Endothelial cell of umbilical vein (primary cell): ENCODE measurements around the gene SIPA1. TPM values are rescaled to one million over a fixed set of nuclear protein-coding genes. Genes with fewer than 3 reads are reported as not detected.

Experiments
- BruUV-seq: library from RNA; stranded (reverse); fragments of 400-500 nt; replicated peaks from 2 replicates; lab custom pipeline; 2021; lab: Mats Ljungman, UMichigan
- CTCF ChIA-PET: fragments of 300-600, 350-600 bp; sonication (Branson Sonifier 250); formaldehyde crosslinking; loops from one replicate; lab custom pipeline; 2021; ENCODE audit warnings: antibody characterized with exemption, inconsistent platforms; lab: Charles Lee
- POLR2A ChIA-PET: fragments of 300-600, 350-600 bp; sonication (Branson Sonifier 250); formaldehyde crosslinking; loops from one replicate; lab custom pipeline; 2021; ENCODE audit warnings: antibody characterized with exemption, inconsistent platforms; lab: Charles Lee
- DNase-seq: peaks from one replicate; pipeline ENCODE4 v3.0.0-alpha.2; 2011; ENCODE audit warnings: low read depth, low spot score
- FAIRE-seq: peaks from 2 replicates; lab custom pipeline; 2011; peaks lifted over from hg19 to GRCh38; lab: Jason Lieb, UNC
- H2AFZ ChIP-seq: 2 replicates; pipeline ENCODE4 v1.6.0; 2012; ENCODE audit warnings: low read depth, low read length, control low read depth, inconsistent platforms
- H3K27ac ChIP-seq: 2 replicates; pipeline ENCODE4 v1.5.1; 2011; ENCODE audit warnings: low read depth, mild to moderate bottlenecking, control low read depth, low read length, moderate library complexity; ENCODE audit not compliant: insufficient read depth
- H3K27me3 ChIP-seq, 2 experiments: 2 replicates each; pipeline versions ENCODE4 v1.6.0 to v1.6.1; 2011; ENCODE audit warnings: low read length in 2 of 2, mixed read lengths in 1 of 2; ENCODE audit not compliant: control insufficient read depth in 2 of 2, insufficient read depth in 2 of 2
- H3K36me3 ChIP-seq, 2 experiments: 2 replicates in 1 of 2; 3 replicates in 1 of 2; pipeline ENCODE4 v1.5.1; 2011; ENCODE audit warnings: low read length in 2 of 2, mild to moderate bottlenecking in 1 of 2, moderate library complexity in 1 of 2; ENCODE audit not compliant: control insufficient read depth in 2 of 2, insufficient read depth in 2 of 2; ENCODE audit errors: extremely low read depth in 1 of 2
- H3K4me1 ChIP-seq: 3 replicates; pipeline ENCODE4 v1.5.1; 2011; ENCODE audit warnings: mild to moderate bottlenecking, low read length; ENCODE audit not compliant: control insufficient read depth, insufficient read depth; ENCODE audit errors: extremely low read depth
- H3K4me2 ChIP-seq: 2 replicates; pipeline ENCODE4 v1.6.1; 2011; ENCODE audit warnings: low read length, control low read depth, mixed read lengths; ENCODE audit not compliant: insufficient read depth
- H3K4me3 ChIP-seq, 3 experiments: fragments of 200-600 bp in 1 of 3; sonication (generic), shearing (Covaris generic) in 1 of 3; replicated peaks in 1 of 3; 2 replicates each; pipeline ENCODE4 v1.5.1; 2011 to 2016; ENCODE audit warnings: control low read depth in 3 of 3, low read length in 3 of 3, mild to moderate bottlenecking in 2 of 3, inconsistent platforms in 1 of 3, low read depth in 1 of 3, moderate library complexity in 1 of 3; ENCODE audit not compliant: insufficient read depth in 1 of 3
- H3K79me2 ChIP-seq: 2 replicates; pipeline ENCODE4 v1.6.0; 2012; ENCODE audit warnings: low read length, inconsistent platforms; ENCODE audit not compliant: control insufficient read depth, insufficient read depth
- H3K9ac ChIP-seq: replicated peaks from 2 replicates; pipeline ENCODE3; 2011; ENCODE audit warnings: low read length, control low read depth; ENCODE audit not compliant: insufficient read depth; ENCODE audit errors: extremely low read depth
- H3K9me1 ChIP-seq: replicated peaks from 3 replicates; pipeline ENCODE4 v1.6.0; 2011; ENCODE audit warnings: mild to moderate bottlenecking, low read length; ENCODE audit not compliant: control insufficient read depth, insufficient read depth; ENCODE audit errors: extremely low read depth
- H3K9me3 ChIP-seq: replicated peaks from 2 replicates; pipeline ENCODE4 v1.5.1; 2012; ENCODE audit warnings: low read length, inconsistent platforms; ENCODE audit not compliant: control insufficient read depth, insufficient read depth
- H4K20me1 ChIP-seq: replicated peaks from 2 replicates; pipeline ENCODE3; 2011; ENCODE audit warnings: mild to moderate bottlenecking, low read length; ENCODE audit not compliant: control insufficient read depth, insufficient read depth; ENCODE audit errors: extremely low read depth
- CTCF ChIP-seq, 2 donors: IDR thresholded peaks; 1 replicate in 1 of 2; 2 replicates in 1 of 2; pipeline ENCODE4 v1.5.1; 2011; ENCODE audit warnings: low read length in 2 of 2, mild to moderate bottlenecking in 2 of 2, moderate library complexity in 2 of 2, control low read depth in 1 of 2, inconsistent platforms in 1 of 2, low read depth in 1 of 2; ENCODE audit not compliant: insufficient read depth in 1 of 2; ENCODE audit errors: extremely low read depth in 1 of 2
- EZH2 ChIP-seq: IDR thresholded peaks from 2 replicates; pipeline ENCODE4 v1.6.1; 2012; ENCODE audit warnings: borderline replicate concordance, low read depth, mild to moderate bottlenecking, moderate library complexity, low read length, inconsistent platforms; ENCODE audit not compliant: severe bottlenecking
- FOS ChIP-seq: IDR thresholded peaks from 2 replicates; pipeline ENCODE4 v1.6.1; 2011; ENCODE audit warnings: mild to moderate bottlenecking, low read length, moderate library complexity, borderline replicate concordance; ENCODE audit not compliant: insufficient read depth
- GATA2 ChIP-seq: IDR thresholded peaks from 2 replicates; pipeline ENCODE4 v1.7.0; 2011; ENCODE audit warnings: low read depth, mild to moderate bottlenecking, moderate library complexity, mixed read lengths, low read length; ENCODE audit not compliant: insufficient read length, insufficient read depth
- JUN ChIP-seq: IDR thresholded peaks from 2 replicates; pipeline ENCODE4 v1.6.1; 2011; ENCODE audit warnings: borderline replicate concordance, low read depth; ENCODE audit not compliant: insufficient read length, insufficient read depth
- MAX ChIP-seq: IDR thresholded peaks from 2 replicates; pipeline ENCODE4 v1.6.1; 2011; ENCODE audit not compliant: insufficient read depth, insufficient read length
- MYC ChIP-seq: IDR thresholded peaks from one replicate; pipeline ENCODE4 v1.6.1; 2011; ENCODE audit warnings: mild to moderate bottlenecking, low read depth, low read length
- POLR2A ChIP-seq: IDR thresholded peaks from 2 replicates; pipeline ENCODE4 v1.6.1; 2012; ENCODE audit warnings: low read depth, mild to moderate bottlenecking, control low read depth, low read length
- POLR2AphosphoS5 ChIP-seq: IDR thresholded peaks from 2 replicates; pipeline ENCODE4 v1.6.1; 2012; ENCODE audit warnings: low read depth, mild to moderate bottlenecking, control low read depth, low read length, moderate library complexity; ENCODE audit not compliant: insufficient read depth
- dilution Hi-C: fragments of 300-500 bp; cut with MboI; formaldehyde crosslinking; loops from one replicate; pipeline ENCODE4 v1.15.0; 2019; ENCODE audit warnings: low sequenced_read_pairs; ENCODE audit not compliant: extremely low pct_ligation_motif_present
- intact Hi-C: fragments of 100-400 bp; cut with micrococcal nuclease; formaldehyde crosslinking; loops from one replicate; pipeline ENCODE4 v1.10.0; 2022
- polyA plus RNA-seq, 4 experiments: library from polyadenylated mRNA; depleted of rRNA in 3 of 4; stranded (reverse) in 3 of 4; unstranded in 1 of 4; fragments of >200 nt; gene quantifications; 2 replicates each; pipeline versions ENCODE4 v1.2.1 to v1.2.3, GENCODE V29; 2011 to 2012; ENCODE audit warnings: missing spikeins in 1 of 4
- total RNA-seq: library from RNA; stranded (reverse); gene quantifications from 2 replicates; pipeline ENCODE4 v1.2.3, GENCODE V29; 2021

The SIPA1 gene
- total and polyA plus RNA-seq, 2 donors (not counting 3 experiments of a cell fraction or from before 2014, with no cell fraction given), result 67.5 to 119 TPM

GRCh38 chr11:65620666-65621065 is 17.2 kb upstream of the SIPA1 start:
- DNase-seq (no peak), FAIRE-seq (no peak)
- ChIA-PET CTCF (no interaction called here), POLR2A (no interaction called here)
- Histone ChIP-seq H2AFZ (no peak overlapping the region), H3K9ac (no peak overlapping the region), H3K79me2 (peaks cover 20% of the 10 kb centered on the region), H3K27ac (no peak overlapping the region), H3K36me3 (peaks cover 4 to 60% of the 10 kb centered on the region in 2 experiments), H3K4me2 (no peak overlapping the region), H3K4me1 (peaks cover 8% of the 10 kb centered on the region), H3K9me3 (no peaks in the 10 kb centered on the region), H3K27me3 (no peaks in the 10 kb centered on the region), H3K4me3 (no peak overlapping the region), H3K9me1 (no peaks in the 10 kb centered on the region), H4K20me1 (no peaks in the 10 kb centered on the region)
- dilution Hi-C loops, result no loop called here
- BruUV-seq, result no TSS peak
- TF ChIP-seq JUN (no peak), GATA2 (no peak), MYC (no peak), EZH2 (no peak), POLR2A (no peak), MAX (no peak), POLR2AphosphoS5 (no peak)
- intact Hi-C loops, result no loop called here

GRCh38 chr11:65621460-65621859 is 16.4 kb upstream of the SIPA1 start:
- CTCF ChIA-PET, result interaction anchor here (1.2 kb wide), 1 partner anchor 17 kb away, joined by 3 read pairs; the partner anchor contains the start of gene SIPA1
- H3K9me3 ChIP-seq, result no peaks in the 10 kb centered on the region
- TF ChIP-seq POLR2A (no peak), MYC (no peak), FOS (no peak), CTCF (IDR thresholded peaks at IDR 0.05; ENCODE audit: extremely low read depth in 1 of 2, insufficient read depth in 1 of 2, low read depth in 1 of 2, low read length in 2 of 2) (no peak), JUN (no peak)
- dilution Hi-C loops, result no loop called here
- H3K9me1 ChIP-seq, result no peaks in the 10 kb centered on the region
- peaks cover 6 to 61% of the 10 kb centered on the region in 2 experiments for H3K36me3 ChIP-seq
- H3K4me3 ChIP-seq, result no peak overlapping the region
- peaks cover 6% of the 10 kb centered on the region for H3K4me1 ChIP-seq
- intact Hi-C loops, result no loop called here
- H3K4me2 ChIP-seq, result no peak overlapping the region
- peaks cover 16% of the 10 kb centered on the region for H3K79me2 ChIP-seq
- no peak overlapping the region for H2AFZ ChIP-seq
- POLR2A ChIA-PET, result no interaction called here
- no peaks in the 10 kb centered on the region for H4K20me1 ChIP-seq
- no peak overlapping the region for H3K27ac ChIP-seq
- FAIRE-seq, result no peak
- no peak overlapping the region for H3K9ac ChIP-seq
- BruUV-seq, result no TSS peak
- H3K27me3 ChIP-seq, result no peaks in the 10 kb centered on the region
- no peak for DNase-seq
